ENCODE measurements around the gene FRMD4A.

DNA sequence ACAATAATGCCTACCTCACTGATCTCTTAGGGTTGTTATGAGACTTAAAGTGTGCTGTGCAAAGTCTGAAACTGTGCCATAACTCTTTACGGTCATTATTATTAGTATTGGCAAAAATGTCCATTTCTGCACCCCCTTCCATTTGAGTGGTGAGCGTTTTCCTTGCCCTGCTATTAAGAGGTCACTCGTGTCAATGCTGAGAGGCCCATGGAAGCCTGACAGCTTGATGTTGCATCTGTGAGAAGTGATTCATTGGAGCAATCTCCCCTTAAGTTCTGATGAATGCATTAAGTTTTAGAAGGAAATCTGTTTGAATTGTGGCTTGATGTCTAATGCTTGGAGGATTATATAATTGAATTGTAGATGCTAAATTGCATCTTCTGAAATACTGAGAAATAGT lies 253.3 kb downstream of the FRMD4A start:
- TF ChIP-seq, protein P1, sequence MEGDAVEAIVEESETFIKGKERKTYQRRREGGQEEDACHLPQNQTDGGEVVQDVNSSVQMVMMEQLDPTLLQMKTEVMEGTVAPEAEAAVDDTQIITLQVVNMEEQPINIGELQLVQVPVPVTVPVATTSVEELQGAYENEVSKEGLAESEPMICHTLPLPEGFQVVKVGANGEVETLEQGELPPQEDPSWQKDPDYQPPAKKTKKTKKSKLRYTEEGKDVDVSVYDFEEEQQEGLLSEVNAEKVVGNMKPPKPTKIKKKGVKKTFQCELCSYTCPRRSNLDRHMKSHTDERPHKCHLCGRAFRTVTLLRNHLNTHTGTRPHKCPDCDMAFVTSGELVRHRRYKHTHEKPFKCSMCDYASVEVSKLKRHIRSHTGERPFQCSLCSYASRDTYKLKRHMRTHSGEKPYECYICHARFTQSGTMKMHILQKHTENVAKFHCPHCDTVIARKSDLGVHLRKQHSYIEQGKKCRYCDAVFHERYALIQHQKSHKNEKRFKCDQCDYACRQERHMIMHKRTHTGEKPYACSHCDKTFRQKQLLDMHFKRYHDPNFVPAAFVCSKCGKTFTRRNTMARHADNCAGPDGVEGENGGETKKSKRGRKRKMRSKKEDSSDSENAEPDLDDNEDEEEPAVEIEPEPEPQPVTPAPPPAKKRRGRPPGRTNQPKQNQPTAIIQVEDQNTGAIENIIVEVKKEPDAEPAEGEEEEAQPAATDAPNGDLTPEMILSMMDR (IDR thresholded peaks at IDR 0.05; ENCODE audit: insufficient read depth, low read length): no peak
- TF ChIP-seq, protein P2, sequence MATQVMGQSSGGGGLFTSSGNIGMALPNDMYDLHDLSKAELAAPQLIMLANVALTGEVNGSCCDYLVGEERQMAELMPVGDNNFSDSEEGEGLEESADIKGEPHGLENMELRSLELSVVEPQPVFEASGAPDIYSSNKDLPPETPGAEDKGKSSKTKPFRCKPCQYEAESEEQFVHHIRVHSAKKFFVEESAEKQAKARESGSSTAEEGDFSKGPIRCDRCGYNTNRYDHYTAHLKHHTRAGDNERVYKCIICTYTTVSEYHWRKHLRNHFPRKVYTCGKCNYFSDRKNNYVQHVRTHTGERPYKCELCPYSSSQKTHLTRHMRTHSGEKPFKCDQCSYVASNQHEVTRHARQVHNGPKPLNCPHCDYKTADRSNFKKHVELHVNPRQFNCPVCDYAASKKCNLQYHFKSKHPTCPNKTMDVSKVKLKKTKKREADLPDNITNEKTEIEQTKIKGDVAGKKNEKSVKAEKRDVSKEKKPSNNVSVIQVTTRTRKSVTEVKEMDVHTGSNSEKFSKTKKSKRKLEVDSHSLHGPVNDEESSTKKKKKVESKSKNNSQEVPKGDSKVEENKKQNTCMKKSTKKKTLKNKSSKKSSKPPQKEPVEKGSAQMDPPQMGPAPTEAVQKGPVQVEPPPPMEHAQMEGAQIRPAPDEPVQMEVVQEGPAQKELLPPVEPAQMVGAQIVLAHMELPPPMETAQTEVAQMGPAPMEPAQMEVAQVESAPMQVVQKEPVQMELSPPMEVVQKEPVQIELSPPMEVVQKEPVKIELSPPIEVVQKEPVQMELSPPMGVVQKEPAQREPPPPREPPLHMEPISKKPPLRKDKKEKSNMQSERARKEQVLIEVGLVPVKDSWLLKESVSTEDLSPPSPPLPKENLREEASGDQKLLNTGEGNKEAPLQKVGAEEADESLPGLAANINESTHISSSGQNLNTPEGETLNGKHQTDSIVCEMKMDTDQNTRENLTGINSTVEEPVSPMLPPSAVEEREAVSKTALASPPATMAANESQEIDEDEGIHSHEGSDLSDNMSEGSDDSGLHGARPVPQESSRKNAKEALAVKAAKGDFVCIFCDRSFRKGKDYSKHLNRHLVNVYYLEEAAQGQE (IDR thresholded peaks at IDR 0.05; ENCODE audit: insufficient replicate concordance, low read depth): no peak
- TF ChIP-seq GABPA (IDR thresholded peaks at IDR 0.05; ENCODE audit: low read depth) (no peak), POLR2AphosphoS5 (IDR thresholded peaks at IDR 0.05; ENCODE audit: low read depth) (no peak)

Data from HL-60 (cell line).